ENCODE measurements around the gene NKX1-1.

GRCh38 chr4:1401409-1402020 is 4.7 kb downstream of the NKX1-1 start:
- TF ChIP-seq REST (IDR thresholded peaks at IDR 0.05; ENCODE audit: insufficient read depth in 1 of 2, low read depth in 2 of 2, low read length in 2 of 2) (no peak), SIN3A (IDR thresholded peaks at IDR 0.05; ENCODE audit: borderline replicate concordance, insufficient read depth, low read length) (no peak), POLR2AphosphoS5 (IDR thresholded peaks at IDR 0.05; ENCODE audit: low read depth, low read length) (no peak)
